ENCODE data around the gene CHMP6.
"Not testable (repeated sequence)": the region's sequence is repeated elsewhere in the genome, so short reads cannot be mapped to it uniquely, and the experiment has no call there.

Gene CHMP6

DNA sequence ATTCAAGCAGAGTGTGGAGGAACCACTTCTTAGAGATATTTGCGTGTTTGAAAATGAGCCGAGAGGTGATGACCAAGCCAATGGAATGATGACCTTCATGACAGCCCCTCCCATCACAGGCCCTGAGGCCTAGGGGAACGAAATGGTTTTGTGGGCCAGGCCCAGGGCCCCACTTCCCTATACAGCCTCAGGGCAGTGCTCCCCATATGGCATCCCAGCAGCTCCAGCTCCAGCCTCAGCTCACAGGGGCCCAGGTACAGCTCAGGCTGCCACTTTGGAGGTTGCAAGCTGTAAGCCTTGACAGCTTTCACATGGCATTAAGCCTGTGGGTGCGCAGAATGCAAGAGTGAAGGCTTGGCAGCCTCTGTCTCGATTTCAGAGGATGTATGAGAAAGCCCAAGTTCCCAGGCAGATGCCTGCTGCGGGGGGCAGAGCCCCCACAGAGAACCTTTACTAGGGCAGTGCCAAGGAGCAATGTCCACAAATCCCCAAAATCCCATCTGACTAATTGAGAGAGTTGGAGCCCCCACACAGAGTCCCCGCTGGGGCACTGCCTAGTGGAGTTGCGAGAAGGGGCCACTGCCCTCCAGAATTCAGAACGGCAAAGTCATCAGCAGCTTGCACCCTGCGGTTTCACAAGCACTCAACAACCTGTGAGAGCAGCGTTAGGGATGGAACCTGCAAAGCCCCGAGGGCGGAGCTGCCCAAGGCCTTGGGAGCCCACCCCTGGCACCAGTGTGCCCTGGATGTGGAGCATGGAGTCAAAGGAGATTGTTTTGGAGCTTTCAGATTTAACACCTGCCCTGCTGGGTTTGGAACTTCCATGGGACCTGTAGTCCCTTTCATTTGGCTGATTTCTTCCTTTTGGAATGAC is 21.2 kb downstream of the CHMP6 start:
- DNase-seq (ENCODE audit: low read depth) = no peak

DNA sequence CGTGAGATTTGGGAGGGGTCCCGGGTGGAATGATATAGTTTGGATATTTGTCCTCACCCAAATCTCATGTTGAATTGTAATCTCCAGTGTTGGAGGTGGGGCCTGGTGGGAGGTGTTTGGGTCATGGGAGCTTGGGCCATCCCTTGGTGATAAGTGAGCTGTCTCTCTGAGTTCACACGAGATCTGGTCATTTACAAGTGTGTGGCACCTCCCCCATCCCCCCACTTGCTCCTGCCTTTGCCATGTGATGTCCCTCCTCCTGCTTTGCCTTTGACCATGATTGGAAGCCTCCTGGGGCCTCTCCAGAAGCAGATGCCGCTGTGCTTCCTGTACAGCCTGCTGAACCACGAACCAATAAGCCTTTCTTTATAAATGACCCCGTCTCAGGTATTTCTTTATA is 22.0 kb downstream of the CHMP6 start:
- DNase-seq (ENCODE audit: low read depth) = no peak

DNA sequence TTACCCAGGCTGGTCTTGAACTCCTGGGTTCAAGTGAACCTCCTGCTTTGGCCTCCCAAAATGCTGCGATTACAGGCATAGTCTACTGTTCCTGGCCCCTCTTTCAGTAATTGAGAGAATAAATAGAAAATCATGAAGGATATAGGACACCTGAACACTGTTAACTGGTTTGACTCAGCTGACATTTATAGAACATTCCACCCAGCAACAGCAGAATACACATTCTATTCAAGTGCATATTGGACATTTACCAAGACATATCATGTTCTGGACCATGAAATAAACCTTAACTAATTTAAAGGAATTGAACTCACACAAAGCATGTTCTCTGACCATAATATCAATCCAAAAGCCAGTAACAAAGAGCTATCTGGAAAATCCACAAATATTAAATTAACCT is 23.5 kb downstream of the CHMP6 start:
- no peak for DNase-seq (ENCODE audit: low read depth)

DNA sequence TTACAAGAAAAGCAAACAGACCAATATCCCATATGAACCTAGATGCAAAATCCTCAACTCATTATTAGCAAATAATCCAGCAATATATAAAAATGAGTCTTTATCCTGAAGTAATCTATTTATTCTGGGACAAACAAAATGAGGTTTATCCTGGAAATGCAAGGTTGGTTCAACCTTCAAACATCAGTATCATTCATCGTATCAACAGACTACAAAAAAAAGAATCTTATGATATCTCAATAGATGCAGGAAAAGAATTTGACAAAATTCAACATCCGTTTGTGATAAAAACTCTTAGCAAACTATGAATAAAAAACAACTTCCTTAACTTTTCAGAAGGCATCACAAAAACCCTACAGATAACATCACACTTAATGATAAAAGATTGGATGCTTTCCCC is 24.9 kb downstream of the CHMP6 start:
- DNase-seq (ENCODE audit: low read depth) = no peak

DNA sequence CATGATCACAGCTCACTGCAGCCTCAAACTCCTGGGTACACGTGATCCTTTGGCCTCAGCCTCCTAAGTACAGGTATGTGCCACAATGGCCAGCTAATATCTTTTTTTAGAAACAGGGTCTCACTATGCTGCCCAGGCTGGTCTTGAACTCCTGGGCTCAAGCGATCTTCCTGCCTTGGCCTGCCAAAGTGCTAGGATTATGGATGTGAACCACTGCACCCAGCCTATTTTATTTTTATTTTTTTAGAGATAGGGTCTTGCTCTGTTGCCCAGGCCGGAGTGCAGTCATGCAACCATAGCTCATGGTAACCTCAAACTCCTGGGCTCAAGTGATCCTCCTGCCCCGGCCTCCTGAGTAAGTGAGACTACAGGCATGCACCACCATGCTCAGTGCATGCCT is 25.7 kb downstream of the CHMP6 start:
- DNase-seq (ENCODE audit: low read depth) = not testable (repeated sequence)

DNA sequence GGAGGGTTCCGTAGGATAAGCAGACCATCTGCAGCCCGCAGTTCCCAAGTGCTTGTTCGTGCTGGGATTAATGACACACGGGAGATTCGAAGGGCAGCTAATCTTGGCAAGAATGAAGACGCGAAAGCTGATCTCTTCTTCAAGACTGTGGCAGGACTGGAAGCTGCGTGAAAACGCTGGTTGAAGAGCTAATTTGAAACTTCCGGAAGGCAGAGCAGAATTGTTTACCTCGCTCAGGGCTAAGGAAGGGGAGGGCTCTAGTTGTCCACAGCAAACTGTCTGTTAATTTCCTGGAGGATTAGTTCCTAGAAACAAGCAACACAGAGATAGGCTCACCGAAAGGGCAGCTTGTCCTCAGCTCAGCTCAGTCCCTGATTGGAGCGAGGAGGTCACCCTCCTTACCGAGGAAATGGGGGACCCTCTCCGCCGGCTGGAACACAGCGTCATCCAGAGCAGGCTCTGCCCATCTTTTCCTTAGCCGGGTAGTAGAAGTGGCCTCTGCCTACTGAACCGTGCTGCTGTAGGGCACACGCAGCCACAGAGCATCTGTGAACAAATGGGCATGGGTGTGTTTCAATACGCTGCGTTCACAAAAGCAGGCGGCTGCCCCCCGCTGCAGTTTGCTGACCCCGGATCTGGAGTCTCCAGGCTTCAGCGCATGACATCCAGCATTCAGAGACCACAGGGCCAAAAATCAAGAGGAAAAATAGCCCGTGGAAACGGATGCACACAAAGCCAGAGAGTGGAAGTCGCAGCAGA is 26.6 kb downstream of the CHMP6 start:
- peak; percentile 24 for DNase-seq (ENCODE audit: low read depth)

DNA sequence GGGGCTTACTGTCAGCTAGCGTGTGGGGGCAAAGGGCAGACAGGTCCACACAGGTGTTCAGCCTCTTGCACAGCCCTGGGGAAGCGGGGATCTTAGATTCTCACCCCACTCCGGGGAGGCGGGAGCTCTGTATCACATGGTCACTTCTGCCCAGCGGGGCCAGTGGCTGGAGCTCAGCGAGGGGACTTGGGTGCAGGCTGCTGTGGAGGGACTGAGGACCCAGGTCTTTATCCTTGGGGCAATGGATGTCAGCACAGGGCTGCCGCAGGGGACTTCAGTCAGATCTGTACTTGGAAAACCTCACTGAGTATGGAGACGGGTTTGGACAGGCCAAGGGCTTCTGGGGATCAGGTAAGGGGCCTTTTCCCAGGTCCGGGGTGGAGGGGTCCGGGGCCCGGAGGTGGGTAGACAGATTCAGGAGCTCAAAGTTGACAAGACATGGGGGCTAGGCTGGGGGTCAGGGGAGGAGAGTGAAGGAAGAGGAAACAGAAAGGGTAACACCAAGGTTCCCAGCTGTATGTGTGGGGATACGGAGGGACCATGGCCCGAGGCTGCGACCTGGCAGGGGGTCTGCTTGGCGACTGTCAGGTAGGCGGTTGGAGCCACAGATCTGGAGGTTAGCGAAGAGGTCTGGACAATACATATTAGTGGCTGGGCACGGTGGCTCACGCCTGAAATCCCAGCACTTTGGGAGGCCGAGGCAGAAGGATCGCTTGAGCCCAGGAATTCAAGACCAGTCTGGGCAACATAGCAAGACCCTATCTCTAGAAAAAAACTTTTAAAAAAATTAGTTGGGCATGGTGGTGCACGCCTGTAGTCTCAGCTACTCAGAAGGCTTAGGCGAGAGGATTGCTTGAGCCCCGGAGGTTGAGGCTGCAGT is 28.2 kb downstream of the CHMP6 start:
- DNase-seq (ENCODE audit: low read depth) = no peak

DNA sequence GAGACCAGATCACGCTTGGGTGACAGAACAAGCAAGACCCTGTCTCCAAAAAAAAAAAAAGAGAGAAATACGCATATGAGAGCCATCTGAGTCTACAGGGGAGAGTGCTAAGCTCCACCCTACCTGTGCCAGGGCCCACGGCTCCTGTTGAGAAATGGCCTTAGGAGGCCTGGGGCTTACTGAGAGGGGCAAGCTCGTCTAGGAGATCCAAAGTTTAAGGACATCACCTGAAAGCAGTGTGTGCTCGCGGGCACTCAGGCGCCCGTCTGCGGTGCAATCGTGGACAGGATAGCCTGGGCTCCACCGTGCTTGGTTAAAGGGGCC is 28.8 kb downstream of the CHMP6 start:
- no peak for DNase-seq (ENCODE audit: low read depth)

DNA sequence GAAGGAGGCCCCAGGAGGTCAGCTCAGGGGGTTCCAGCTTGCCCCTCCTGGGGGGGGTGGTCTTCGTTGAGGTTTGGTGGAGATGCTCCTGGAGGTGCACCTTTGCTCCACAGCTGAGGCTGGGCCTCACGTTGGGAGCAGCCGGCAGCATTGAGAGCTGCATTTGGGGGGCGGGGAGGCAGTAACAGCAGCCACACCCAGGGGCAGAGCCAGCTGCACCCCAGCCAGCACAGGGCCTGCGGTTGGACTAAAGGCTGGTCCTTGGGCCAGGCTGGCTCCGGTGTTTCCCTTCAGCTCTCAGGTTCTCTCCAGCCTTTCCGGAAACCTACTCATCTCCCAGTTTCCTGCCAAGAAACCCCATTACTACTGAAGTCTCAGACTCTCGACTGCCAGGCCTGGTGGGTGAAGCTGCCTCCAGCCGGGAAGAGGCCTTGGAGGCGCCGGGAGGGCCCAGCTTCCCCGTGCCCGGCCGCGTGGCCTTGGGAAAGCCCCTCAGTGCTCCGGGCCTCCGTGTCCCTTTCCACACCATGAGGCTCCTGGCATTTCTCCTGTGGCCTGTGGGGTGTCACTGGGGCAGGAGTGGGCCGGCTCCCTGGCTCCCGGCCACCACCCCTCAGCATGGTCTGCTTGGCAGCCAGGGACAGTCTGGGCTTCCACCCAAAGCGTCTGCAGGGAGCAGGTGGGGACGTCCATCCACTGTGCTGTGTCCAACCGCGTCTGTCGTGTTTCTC is 29.3 kb downstream of the CHMP6 start:
- DNase-seq (ENCODE audit: low read depth) = no peak

DNA sequence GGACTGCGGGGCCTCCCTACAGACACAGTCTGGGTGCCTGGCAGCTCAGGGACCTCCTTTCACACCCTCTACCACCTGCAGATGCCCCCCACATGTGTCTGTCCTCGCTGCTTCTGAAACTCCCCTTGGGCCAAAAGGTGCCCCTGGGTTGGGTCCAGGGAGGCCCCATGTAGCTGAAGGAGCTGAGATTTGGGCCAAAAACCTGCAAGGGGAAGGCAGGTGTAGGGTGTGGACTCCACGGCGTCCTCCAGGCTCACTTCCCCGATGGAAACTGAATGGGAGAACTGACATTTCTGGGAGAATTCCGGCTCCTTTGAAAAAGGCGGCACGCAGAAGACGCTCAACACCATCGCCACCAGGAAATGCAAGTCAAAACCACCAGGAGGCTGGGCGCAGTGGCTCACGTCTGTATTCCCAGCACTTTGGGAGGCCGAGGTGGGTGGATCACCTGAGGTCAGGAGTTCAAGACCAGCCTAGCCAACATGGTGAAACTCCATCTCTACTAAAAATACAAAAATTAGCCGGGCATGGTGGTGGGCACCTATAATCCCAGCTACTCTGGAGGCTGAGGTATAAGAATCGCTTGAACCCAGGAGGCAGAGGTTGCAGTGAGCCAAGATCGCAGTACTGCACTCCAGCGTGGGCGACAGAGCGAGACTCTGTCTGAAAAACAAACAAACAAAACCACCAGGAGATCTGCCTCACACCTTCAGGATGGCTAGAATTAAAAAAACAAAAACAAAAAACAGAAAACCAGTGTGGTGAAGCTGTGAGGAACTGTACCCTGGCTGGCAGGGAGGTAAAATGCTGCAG is 30.1 kb downstream of the CHMP6 start:
- DNase-seq (ENCODE audit: low read depth) = no peak

DNA sequence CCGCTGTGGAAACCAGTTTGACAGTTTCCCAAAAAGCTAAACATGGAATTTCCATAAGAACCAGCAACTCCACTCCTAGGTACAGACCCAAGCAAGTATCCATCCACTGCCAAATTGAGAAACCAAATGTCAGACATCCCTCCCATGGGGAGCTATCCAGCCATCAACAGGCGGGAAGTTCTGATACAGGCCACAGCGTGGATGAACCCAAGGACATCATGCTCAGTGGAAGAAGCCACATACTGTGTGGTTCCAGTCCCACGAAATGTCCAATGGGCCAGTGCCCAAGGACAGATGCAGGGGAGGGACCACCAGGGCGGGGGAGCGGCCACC is 30.7 kb downstream of the CHMP6 start:
- no peak for DNase-seq (ENCODE audit: low read depth)

DNA sequence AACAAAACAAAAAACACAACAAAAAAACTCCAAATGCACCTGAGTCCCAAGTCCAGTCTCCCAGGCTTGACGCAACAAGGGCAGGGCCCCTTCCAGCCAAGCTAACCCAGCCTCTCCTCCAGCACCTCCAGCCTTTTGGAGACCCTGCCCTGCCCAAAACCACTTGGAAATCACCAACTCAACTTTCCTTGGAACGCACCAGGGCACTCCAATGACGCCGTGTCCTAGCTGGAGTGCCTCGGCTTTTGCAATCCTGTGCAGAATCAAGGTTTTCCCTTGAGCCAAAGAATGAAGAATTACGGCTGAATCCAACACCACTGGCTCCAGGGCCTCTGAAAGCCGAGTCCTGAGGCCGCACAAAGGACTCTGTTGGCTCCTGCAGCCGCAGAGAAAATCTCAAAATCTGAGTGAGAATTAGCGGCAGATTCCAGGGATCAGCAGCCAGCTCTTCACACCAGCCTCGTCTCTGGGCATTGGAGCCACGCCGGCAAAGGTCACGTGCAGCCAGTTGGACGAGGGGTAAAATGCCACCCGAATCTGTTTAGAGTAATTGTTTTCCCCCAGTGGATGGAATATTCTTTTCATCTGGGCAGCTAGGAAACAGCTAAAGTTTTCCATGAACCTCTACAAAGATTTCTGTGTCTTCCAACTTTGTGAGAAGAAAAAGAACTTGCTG is 33.6 kb downstream of the CHMP6 start:
- no peak for DNase-seq (ENCODE audit: low read depth)

DNA sequence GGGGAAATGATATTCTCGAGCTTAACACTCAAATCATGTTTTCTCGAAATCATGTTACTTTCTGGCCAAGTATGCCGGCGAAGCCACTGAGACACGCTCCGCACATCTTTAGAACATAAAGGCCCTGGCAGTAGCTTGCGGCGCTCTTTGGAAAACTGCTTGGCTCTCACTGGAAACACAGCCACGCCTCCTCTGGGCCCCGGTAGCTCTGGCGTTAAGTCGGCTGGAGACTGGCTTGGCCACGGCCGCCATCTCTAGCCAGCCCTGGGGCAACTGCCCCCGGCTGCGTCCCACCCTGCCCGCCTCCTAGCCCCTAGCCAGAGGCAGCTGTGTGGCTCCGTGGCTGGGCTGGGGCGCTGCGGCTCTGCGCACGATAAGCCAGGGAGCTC is 34.1 kb downstream of the CHMP6 start:
- DNase-seq (ENCODE audit: low read depth) = no peak

DNA sequence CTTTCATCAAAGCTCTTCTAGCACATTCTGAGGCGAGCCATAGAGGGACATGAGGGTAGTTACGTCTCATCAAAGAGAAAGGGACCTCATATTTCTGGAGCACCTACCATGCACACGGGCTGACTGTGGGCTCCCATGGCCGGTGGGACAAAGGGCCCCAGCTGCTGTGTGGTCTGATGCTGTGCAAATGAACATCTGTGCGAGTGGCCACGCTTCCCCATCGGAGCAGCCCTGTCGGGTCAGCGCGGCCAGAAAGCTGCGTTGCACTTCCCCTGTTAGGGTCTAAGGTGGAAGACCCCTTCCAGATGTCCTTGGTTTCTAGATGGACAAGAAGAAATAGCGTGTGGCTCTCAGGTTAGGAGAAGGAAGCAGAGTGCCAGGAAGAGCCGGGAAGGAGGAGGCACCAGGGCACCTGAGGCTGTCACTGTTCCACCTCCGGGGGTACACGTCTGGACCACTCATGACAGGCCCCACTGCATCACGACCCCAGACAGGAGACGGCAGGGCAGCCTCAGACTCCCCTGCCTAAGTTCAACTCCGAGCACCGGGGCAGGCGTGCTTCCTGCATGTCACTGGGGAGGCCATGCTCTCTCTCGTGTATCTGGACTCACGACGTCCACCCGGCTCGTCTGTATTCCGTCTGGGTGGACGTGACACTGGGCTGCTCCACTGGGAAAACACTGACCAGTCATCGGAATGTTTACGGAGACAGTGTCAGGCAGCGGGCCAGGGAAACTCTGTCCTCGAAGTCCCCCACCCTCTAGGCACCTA is 34.8 kb downstream of the CHMP6 start:
- DNase-seq (ENCODE audit: low read depth) = no peak

DNA sequence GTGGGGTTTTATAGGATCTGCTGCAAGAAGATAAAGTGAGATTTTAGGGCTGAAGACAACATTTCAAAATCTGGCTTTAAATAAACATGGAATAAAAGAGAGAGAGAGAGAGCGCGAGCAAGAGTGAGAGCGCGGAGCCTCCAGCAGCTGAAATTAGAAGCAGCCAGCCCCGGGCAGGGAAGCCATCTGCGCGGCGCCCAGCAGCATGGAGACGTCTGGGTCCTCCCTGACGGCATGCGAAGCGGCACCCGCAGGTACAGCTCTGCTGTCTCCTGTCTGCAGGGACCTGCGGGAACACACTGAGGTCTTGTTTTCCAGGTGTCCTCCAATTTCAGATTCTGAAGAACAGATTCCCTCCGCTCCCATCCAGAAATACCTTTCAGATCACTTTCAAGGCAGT is 35.4 kb downstream of the CHMP6 start:
- no peak for DNase-seq (ENCODE audit: low read depth)

DNA sequence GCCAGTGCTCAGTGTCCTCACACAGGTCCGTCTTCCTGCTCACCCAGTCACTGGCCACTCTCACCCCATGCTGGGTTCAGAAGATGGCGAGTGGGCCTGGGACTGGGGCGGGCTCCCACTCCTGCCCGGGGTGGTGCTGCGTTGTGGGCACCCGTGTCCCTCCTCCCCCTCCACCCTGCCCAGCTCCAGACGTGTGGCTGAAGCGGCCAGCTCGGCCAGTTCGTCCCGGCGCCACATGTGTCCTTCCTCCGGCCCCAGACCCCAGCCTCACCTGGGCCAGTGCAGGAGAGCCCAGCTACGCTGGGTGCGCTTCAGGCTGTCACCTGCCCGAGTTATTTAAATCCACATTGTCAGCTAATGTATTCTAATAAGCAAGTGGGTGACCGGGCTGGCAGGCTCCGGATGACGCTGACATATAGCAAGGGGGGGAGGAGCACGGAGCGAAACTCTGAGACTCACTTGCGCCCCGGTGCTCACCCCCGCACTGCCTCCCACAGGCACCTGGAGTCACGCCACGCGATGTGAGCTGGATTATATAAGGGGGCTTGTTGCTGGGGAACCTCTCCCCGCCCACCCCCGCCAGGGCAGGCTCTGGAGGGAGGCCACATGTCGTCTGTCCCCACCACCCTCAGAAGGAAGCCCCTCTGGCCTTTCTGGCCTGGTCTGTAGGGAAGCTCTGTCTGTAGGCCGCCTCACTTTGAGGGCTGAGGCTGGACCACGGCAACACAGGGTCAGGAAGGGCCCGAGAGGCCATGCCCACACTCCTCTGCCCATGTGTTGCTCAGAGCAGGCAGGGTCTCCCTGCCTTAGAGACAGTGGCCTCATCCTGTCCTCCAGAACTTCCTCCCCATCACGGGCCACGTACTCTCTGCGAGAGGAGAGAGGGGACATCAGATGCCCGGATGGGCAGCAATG is 36.2 kb downstream of the CHMP6 start:
- DNase-seq (ENCODE audit: low read depth) = no peak

DNA sequence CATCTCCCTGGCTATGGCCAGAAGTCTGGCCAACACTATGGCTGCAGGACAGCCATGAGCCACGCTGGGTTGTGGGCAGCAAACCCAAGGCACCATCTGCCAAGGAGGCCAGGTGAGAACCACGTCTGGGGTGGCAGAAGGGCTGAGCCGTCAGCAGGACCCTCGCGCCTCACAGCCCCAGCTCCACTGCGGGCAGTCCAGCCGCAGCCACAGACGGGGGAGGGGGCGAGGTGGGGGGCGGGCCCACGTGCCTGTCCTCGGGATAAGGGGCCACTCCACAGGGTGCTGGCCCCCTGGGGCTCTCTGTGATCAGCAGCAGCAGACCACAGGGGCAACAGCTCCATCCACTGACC is 36.8 kb downstream of the CHMP6 start:
- DNase-seq (ENCODE audit: low read depth) = no peak

DNA sequence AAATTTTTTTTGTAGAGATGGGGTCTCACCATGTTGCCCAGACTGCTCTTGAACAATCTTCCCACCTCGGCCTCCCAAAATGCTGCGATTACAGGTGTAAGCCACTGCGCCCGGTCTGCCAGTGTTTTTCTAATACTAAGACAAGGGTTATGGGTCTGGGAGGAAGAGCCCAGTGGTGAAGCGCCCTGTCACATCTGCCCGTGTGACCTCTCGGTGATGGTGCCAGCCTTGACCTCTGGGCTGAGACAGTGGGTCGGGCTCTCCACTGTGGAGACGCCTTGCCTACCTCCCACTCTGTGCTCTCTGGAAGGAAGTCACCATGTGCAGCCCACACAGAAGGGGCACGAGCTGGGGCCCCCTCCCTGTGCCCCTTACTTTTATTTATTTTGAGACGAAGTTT is 38.2 kb downstream of the CHMP6 start:
- DNase-seq (ENCODE audit: low read depth) = no peak

DNA sequence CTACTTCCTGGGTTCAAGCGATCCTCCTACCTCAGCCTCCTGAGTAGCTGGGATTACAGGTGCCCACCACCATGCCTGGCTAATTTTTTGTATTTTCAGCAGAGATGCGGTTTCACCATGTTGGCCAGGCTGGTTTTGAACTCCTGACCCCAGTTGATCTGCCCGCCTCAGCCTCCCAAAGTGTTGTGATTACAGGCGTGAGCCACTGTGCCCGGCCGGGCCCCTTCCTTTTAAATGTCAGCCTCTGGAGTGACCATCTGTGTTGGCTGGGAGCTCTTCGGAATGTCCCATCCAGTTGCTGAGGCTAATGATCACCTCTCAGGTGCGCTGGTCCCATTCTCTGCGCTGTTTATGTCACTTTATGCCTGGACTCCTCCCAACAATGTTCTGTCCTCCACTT is 38.7 kb downstream of the CHMP6 start:
- DNase-seq (ENCODE audit: low read depth) = not testable (repeated sequence)
